ENCODE measurements around the gene EFNA1.
A peak's percentile ranks its signal among the peaks of the same experiment; 100 is the strongest.

GRCh38 chr1:155135415-155136028 lies 7.8 kb downstream of the EFNA1 start, which contains the start of gene SLC50A1:
- TF ChIP-seq POLR2A (IDR thresholded peaks at IDR 0.05; ENCODE audit: low read length) (peak; percentile 97), GATA1 (IDR thresholded peaks at IDR 0.05; ENCODE audit: low read depth, low read length) (no peak)

All from erythroblast (primary cell).